Astrocyte (in vitro differentiated cells and primary cell): ENCODE measurements around the gene CPSF2.

Experiments
- EZH2 ChIP-seq: IDR thresholded peaks from 2 replicates; pipeline ENCODE4 v1.6.1; 2012; ENCODE audit warnings: mild to moderate bottlenecking, low read length, inconsistent platforms; ENCODE audit not compliant: insufficient read depth
- TF ChIP-seq, protein P1 (sequence below): IDR thresholded peaks from 2 replicates; pipeline ENCODE4 v1.5.1; 2011; ENCODE audit warnings: low read depth, mild to moderate bottlenecking, inconsistent platforms, low read length, moderate library complexity; ENCODE audit not compliant: insufficient read depth

DNA sequence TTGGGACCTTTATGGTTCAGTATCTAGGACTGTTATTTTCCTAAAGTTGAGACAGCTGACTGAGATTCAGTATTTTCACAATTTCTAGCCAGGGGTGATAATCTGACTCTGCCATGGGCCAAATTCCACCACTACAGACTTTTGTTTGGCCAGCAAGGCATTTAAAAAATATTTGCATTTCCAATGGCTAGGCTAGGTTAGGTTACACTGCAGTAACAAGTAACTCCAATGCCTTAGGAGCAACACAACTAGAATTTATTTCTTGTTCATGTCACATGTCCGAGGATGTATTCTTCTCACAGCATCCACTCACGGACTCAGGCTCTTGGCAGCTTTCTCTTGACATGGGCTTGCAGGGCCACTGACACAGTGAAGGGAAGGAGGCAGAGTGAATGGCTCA, 83.0 kb downstream of the CPSF2 start:
- no peak for TF ChIP-seq EZH2
- TF ChIP-seq, protein P1, sequence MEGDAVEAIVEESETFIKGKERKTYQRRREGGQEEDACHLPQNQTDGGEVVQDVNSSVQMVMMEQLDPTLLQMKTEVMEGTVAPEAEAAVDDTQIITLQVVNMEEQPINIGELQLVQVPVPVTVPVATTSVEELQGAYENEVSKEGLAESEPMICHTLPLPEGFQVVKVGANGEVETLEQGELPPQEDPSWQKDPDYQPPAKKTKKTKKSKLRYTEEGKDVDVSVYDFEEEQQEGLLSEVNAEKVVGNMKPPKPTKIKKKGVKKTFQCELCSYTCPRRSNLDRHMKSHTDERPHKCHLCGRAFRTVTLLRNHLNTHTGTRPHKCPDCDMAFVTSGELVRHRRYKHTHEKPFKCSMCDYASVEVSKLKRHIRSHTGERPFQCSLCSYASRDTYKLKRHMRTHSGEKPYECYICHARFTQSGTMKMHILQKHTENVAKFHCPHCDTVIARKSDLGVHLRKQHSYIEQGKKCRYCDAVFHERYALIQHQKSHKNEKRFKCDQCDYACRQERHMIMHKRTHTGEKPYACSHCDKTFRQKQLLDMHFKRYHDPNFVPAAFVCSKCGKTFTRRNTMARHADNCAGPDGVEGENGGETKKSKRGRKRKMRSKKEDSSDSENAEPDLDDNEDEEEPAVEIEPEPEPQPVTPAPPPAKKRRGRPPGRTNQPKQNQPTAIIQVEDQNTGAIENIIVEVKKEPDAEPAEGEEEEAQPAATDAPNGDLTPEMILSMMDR = no peak
